RPMI8226 (cell line): ENCODE data around the gene OPTN.
A peak's percentile ranks its signal among the peaks of the same experiment; 100 is the strongest.
"Not testable (repeated sequence)": the region's sequence is repeated elsewhere in the genome, so short reads cannot be mapped to it uniquely, and the experiment has no call there.

Experiments
- DNase-seq: peaks from one replicate; pipeline ENCODE4 v3.0.0-alpha.2; 2015

Gene OPTN

GRCh38 chr10:13136651-13137050 is 36.7 kb downstream of the OPTN start:
- no peak for DNase-seq

DNA sequence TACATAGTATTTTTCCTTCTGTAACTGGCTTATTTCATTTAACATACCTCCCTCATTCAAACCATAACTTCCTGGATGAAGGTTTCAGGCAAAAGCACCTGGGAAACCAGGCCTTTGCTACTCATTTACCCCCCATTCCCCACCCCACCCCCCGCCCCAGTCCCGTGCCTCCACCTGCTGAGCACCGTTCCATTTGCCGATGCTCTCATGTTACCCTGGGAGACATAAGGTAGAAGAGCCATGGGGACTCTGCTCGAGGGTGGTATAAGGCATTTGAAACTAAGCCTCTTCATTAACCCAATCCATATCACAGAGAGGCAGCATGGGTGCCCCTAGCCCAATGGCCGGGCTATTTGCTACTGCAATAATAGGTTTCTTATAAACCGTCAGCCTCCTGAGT is 39.2 kb downstream of the OPTN start:
- no peak for DNase-seq

- DNase-seq, result no peak
Observed at GRCh38 chr10:13139676-13140075, 39.7 kb downstream of the OPTN start.

DNA sequence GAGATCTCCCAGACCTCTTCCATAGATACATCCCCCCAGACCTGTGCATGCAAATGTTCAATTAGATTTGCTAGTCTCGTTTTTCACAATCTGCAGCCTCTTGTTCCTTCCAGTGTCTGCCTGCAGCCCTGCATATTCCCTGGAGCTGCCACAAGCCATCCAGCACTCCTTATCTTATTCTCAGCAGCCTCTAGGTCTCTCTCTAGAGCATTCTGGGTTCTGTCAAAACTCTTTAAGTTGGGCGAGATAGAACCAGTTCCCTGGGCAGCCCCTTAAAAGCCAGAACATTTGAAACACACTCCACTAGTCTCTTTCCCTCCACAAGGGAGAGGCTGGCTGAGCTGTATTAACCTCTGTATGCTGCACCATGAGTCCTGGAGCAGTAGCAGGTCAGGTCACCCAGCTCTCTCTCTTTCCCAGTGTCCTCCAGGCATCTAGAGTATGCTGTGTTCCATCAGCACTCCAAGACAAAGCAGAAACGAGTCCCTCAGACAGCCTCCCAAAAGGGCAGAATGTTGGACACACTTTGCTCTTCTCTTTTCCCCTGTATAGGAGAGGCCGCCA is 40.7 kb downstream of the OPTN start:
- DNase-seq, result no peak

DNA sequence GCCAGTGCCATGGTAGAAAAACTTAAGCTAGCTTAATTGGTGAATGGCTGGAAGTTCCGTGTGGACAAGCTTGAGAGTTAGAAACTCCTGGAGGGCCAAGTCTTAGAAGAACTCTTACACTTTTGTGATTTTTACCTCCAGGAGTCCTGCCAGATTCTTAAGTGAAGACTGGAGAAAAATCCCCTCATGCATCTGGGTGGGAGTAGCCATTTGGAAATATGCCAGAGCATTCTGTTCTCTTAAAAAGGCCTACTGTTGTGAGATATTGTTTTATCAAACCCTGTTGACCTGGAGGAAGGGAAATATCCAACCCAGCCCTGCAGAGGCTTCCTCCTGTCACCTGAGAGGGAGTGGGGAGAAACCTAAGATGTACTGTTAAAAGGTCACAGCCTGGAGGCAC is 43.8 kb downstream of the OPTN start:
- DNase-seq, result no peak

GRCh38 chr10:13144814-13145213 is 44.9 kb downstream of the OPTN start:
- DNase-seq, result no peak

GRCh38 chr10:13146379-13146778 is 46.4 kb downstream of the OPTN start:
- no peak for DNase-seq

DNA sequence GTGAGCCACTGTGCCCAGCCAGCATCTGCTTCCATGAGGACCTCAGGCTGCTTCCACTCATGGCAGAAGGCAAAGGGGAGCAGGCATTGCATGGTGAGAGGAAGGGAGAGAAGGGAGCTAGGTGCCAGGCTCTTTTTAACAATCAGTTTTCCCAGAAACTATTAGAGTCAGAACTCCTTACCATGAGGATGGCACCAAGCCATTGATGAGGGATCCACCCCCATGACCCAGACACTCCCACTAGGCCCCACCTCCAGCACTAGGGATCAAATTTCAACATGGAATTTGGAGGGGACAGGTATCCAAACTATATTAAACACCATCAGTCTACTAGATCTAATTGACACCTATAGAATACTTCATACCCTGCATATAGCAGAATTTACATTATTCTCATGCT is 47.2 kb downstream of the OPTN start:
- DNase-seq, result no peak

DNA sequence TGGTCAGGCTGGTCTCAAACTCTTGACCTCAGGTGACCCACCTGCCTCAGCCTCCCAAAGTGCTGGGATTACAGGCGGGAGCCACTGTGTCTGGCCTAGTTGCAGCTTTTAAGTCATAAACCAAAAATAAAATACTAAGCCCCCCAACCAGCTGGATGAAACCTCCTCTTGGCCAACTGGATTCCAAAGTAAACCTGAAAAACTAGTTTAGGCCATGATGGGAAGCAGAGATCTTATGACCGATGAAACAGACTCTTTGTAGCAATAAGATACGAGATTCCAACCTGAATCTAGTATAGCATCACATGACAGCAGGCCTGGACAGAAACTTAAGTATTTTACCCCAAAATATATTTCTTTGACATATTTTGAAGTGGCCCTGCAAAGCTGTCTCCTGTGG is 52.3 kb downstream of the OPTN start:
- DNase-seq, result no peak

- not testable (repeated sequence) for DNase-seq
Observed at GRCh38 chr10:13155860-13156259, 55.9 kb downstream of the OPTN start.

DNA sequence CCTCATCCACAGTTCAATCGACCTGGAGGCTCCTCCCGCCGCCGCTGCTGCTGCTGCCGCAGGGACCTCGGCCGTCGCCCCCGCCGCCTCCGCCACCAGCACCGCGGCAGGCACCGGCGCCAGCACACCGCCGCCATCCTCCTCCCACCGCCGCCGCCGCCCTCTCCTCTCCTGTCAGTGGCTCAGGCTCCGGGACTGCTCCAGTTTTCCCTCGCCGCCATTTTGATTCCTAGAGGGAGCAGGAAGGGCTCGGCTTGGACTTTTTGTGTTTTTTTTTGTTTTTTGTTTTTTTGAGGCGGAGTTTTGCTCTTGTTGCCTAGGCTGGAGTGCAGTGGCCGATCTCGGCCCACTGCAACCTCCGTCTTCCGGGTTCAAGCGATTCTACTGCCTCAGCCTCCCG is 58.4 kb downstream of the OPTN start:
- no peak for DNase-seq

GRCh38 chr10:13160934-13161856 is 61.2 kb downstream of the OPTN start, which contains the start of gene MCM10:
Gene MCM10 (plus strand): TSS chr10:13161558. CDS start chr10:13164203, 2,645 bp downstream.
- DNase-seq, result peak; percentile 99

DNA sequence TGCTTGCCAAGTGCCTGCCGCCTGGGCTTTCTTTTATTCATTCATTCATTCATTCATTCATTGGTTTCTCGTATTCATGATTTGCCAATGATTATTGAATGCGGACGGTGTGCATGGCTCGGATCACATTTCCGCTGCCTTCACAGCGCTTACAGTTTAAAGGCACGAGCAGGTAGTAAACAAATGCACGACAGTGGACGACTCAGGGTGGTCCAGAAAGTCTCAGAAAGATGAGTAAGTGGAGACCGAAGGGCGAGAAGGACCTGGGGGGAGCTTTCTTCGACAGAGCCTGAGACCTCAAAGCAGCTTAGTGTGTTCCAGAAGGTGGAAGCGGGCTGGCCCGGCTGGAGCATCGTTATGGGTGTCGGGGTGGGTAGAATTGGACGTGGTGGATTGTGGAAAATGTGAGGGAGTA is 61.9 kb downstream of the OPTN start:
- peak; percentile 17 for DNase-seq

GRCh38 chr10:13163859-13164258 is 63.9 kb downstream of the OPTN start:
- no peak for DNase-seq

DNA sequence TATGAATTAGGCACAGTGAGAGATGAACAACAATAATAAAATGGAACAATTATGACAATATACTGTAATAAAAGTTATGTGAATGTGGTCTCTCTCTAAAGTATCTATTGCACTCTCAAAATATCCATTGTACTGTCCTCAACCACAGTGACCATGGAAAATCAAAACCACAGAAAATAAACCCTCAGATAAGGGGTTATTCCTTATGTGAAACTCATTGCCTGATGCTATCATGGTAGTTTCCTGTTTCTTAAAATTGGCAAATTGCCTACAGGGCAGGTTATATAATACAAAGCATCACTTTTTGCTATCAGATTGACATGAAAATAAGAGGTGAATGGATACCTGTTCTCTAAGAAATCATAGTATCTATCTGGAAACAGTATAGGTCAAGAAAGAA is 65.2 kb downstream of the OPTN start:
- DNase-seq, result no peak

- no peak for DNase-seq
Observed at GRCh38 chr10:13167568-13167967, 67.6 kb downstream of the OPTN start.

GRCh38 chr10:13168781-13169180 is 68.8 kb downstream of the OPTN start:
- no peak for DNase-seq

- DNase-seq, result no peak
Observed at GRCh38 chr10:13173616-13174015, 73.7 kb downstream of the OPTN start.

DNA sequence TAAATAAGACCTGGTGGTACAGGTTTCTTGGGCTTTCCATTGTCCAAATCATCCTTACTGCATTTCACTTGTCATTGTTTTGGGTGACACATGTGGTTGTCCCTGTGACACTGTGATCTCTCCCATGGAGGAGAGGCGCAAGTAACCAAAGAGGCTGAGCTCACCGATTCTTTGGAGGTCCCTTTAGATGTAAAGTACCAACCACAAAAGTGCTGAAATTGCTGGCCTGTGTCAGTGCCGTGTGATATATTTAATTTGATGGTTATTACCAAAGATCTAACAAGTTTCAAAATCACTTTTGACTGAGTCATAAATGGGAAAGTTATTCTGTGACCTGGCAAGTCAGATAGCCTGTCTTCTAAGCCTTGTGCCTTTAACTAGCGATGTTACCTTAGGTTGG is 80.8 kb downstream of the OPTN start:
- DNase-seq, result no peak

GRCh38 chr10:13182424-13182823 is 82.5 kb downstream of the OPTN start:
- no peak for DNase-seq

- DNase-seq, result no peak
Observed at GRCh38 chr10:13183625-13184024, 83.7 kb downstream of the OPTN start.

DNA sequence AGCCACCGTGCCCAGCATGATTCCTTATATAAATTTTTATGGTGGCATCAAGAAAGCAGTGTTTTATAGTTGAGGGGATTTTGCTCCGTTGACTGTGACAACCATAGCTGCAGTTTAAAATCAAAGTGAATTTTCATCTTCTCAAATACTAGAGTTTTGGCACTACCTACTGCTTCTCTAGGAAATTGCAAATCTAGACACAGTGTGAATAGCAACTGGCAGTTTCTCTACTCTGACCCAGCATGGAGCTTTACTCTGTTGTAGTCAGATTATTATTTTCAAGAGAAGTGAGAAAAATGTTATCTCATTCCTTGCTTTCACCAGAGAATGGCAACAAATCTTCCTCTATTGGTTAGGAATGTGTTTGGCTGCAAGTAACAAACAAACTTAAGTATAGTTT is 84.3 kb downstream of the OPTN start:
- DNase-seq, result no peak

DNA sequence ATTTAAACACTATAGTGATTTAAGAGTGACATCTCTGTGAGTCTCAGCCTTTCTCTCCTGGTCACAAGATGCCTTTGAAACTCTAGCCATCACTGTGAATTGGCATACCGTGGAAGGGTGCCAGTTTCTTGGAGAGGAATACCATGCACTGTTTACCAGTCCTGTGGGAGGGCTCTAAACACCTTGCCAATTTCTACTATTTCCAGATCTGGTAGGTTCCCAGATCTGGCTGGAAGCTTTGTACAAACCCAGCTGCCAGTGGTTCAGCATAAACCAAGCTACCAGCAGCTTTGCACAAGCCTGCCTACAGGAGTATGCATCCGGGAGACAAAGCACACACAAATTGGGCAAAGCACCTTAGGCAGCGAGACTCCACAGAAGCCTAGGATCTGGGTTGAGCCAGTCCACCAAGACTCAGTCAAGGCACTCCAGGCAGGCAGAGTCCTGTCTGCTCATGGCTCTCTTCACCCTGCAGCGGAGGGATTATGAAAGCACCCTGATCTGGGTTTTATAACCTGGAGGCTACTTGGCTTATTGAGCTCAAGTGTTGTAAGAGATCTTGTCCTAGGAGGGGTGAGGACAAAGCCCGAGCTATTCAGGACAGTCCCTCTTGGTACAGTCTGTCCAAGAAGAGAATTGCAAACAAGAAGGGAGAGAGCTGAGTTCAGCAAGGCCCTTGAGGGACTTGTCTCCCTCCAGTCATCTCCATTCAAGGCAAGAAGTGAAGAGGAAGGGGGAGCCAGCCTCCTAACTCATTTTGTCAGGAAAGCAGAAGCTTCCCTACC is 85.0 kb downstream of the OPTN start:
- no peak for DNase-seq

DNA sequence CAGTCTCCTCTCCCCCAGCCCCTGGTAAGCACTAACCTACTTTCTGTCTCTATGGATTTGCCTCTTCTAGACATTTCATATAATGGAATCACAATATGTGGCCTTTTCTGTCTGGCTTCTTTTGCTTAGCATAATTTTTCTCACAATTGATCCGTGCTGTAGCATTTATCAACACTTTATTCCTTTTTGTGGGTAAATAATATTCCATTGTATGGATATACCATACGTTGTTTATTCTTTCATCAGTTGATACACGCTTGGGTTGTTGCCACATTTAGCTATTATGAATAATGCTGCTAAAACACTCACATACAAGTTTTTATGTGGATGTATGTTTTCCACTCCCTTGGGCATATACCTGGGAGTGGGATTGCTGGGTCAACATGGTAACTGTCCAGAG is 87.2 kb downstream of the OPTN start:
- no peak for DNase-seq
